HG02642 (cell line): Measurements from ENCODE around the gene STK16.
"Not testable (repeated sequence)": the region's sequence is repeated elsewhere in the genome, so short reads cannot be mapped to it uniquely, and the experiment has no call there.

Experiments
- ATAC-seq: cut with Tn5 transposase; IDR thresholded peaks from one replicate; pipeline ENCODE4 v1.9.1; 2021; ENCODE audit warnings: mild to moderate bottlenecking; ENCODE audit not compliant: unreplicated experiment, poor library complexity

The STK16 gene

DNA sequence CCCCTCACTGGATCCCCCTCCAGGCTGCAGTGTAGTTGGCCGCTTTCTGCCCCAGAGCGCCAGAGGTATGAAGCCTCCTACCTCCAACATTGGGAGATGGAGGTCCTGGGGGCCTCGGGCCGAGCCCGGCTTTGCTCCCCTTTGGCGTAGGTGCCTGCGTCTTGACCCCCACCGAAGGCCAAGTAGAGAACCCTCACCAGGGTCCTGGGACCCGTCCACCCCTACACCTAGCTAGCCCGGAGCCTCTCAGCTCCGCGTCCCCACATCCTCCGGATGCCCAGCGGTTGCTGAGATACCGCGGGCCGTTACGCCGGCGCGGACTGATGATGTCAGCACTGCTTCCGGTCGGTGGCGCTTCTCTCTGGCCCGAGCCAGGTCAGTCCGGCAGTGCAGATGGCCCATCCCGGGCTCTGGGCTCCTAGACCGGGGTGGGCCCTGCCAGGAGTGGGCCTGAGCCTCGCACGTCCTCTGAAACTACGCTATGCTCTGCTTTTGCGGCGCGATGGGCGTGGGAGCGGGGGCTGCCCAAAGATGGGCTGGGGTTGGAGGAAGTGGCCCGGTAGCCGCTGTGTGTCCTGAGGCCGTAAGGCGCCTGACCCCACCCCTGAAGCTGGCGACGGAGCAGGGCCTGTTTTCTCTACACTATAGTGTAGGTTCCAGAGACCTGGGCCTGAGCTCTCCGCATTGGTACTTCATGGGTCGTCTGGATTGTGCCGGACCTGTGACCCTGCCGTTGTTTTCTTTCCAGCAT lies at the start of gene STK16, which contains the start of gene GLB1L:
Gene STK16 (plus strand): TSS at position 332 of the 751 bp plus-strand sequence. CDS start 521 bp downstream, outside the sequence.
Gene GLB1L (minus strand): TSS at position 297 of the 751 bp plus-strand sequence. CDS start 1,871 bp downstream, outside the sequence.
- peak; percentile 73 for ATAC-seq

GRCh38 chr2:219197388-219197787 lies 47.9 kb upstream of the STK16 start:
- ATAC-seq, result no peak

GRCh38 chr2:219198974-219199373 lies 46.3 kb upstream of the STK16 start:
- ATAC-seq, result no peak

GRCh38 chr2:219199470-219200211 lies 45.6 kb upstream of the STK16 start:
- no peak for ATAC-seq

GRCh38 chr2:219200502-219201326 lies 44.6 kb upstream of the STK16 start:
- not testable (repeated sequence) for ATAC-seq

- ATAC-seq, result not testable (repeated sequence)
Measured at GRCh38 chr2:219201331-219201730, 43.9 kb upstream of the STK16 start.

DNA sequence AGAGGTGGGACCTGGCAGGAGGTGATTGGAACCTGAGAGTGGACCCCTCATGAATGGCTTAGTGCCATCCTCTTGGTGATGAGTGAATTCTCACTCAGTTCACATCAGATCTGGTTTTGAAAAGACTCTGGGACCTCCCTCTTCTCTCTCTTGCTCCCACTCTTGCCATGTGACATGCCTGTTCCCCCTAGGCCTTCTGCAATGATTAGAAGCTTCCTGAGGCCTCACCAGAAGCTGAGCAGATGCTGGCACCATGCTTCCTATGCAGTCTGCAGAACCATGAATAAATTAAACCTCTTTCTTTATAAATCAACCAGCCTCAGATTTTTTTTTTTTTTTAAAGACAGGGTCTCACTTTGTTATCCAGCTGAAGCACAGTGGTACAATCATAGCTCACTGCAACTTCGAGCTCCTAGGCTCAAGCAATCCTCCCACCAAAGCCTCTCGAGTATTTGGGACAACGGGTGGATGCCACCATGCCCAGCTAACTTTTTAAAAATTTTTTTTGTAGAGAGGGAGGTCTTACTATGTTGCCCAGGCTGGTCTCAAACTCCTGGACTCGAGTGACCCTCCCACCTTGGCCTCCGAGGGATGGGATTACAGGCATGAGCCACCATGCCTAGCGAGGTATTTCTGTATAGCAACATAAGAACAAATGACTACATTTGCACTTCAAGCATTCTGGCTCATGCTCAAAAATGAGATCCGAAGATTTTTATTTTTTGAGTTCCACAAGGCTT lies 40.7 kb upstream of the STK16 start:
- ATAC-seq, result no peak

- ATAC-seq, result no peak
Measured at GRCh38 chr2:219205165-219205538, 40.1 kb upstream of the STK16 start.

GRCh38 chr2:219205981-219206327 lies 39.3 kb upstream of the STK16 start:
- no peak for ATAC-seq

DNA sequence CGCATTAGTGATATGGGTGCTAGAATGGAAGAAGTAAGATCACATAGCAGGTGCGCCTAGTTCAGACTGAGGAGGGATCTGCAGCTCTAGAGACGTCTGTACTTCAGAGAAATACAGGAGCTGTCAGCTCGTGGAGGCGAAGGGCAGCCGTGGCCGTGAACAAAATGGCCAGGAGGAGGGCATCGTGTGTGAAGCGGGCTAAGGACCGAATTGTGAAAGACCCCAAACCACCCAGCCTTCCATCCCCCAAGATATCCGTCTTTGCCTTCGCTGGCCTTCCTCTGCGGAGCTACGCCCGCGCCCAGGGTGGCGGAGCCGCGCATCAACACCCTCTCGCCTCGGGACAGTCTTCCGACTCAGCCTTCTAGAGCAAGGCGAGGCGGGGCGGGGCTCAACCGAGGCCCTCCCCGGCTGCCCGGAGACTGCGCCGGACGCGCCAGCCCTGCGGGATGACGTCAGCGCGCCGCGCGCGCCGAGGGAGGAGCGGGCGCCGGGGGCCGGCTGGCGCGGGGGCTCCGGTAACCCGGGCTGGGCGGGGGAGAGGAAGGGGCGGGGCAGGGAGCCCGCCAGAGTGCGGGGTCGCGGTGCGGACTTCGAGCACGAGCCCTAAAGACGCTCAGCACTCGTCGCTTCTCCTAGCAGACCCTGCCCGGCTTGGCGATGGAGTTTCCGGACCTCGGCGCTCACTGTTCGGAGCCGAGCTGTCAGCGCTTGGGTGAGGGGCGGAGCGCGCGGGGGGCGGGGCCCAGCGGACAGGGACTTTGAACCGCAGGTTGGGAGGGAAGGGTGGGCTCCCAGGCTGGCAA lies 38.7 kb upstream of the STK16 start, which contains the start of gene ZFAND2B:
Gene ZFAND2B (plus strand): TSS at position 455 of the 806 bp plus-strand sequence. CDS start 206 bp downstream, at position 661.
- peak; percentile 97 for ATAC-seq

DNA sequence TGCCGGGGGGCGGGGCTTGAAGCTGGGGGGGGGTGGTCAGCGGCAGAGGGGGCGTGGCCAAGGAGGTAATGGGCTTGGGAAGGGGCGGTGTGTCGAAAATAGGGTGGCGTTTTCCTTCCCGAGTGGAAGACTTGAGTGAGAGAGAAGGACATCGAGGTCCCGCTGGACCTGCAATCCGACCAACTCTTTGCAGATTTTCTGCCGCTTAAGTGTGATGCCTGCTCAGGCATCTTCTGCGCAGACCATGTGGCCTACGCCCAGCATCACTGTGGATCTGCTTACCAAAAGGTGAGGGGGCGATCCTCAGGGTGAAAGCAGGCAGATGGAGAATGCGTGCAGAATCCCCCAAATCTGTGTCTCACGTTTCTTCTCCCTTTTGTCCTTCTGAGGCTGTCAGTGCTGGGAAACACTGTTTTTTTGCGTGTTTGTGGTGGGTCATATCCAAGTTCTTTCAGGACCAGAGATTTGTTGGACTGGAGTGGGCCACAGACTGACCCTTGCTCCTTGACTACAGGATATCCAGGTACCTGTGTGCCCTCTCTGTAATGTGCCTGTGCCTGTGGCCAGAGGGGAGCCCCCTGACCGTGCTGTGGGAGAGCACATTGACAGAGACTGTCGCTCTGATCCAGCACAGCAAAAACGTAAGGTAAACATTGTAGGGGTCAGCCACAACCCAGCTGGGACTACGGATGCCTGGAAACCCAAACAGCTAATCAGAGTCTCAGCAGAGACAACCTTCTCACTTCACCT lies 38.0 kb upstream of the STK16 start:
- no peak for ATAC-seq

GRCh38 chr2:219207884-219208740 lies 37.2 kb upstream of the STK16 start:
- ATAC-seq, result no peak

DNA sequence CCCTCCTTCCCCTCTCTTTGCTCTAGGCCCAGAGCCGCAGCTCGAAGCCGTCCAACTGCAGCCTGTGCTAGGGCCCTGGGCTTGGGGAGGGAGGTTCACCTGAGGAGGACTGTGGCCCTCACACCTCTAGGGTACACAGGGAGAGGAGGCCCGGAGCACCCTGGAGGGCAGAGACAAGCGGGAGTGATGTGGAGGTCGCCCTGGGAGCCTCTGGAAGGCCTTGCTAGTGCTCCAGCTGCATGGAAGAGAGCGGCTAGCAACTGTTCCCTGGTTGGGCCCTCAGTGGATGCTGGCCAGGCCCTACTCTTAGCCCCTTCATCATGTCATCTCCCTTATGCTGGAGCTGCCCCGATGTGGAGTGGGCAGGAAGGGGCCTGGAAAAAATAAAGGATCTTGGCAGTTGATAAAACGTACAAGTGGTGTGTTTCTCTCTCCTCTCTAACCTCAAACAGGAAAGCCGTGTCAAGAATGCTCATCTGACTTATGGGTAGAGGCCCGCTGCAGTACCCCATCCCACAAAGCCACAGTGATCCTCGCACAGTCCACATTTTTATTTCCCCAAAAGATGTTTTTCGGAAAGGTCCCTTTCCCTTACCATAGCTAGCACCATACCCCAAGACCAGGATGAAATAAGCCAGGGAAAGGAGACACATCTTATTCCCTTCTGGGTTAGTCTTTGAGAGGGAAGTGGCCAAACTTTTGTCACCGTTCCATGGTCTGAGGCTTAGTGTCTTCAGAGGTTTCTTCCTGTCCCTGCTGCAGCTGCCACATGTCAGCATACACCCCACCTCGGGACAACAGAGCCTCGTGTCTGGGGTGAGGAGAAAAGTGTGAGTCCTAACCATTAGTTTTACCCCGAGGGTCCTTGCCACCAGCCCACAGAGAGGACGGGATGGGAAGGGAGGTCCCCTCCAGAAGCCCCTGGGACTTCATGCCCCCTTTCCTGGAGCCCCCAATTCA lies 35.8 kb upstream of the STK16 start:
- no peak for ATAC-seq

GRCh38 chr2:219210196-219210885 lies 34.9 kb upstream of the STK16 start:
- no peak for ATAC-seq

GRCh38 chr2:219210886-219211362 lies 34.4 kb upstream of the STK16 start:
- no peak for ATAC-seq

GRCh38 chr2:219213026-219213415 lies 32.3 kb upstream of the STK16 start:
- no peak for ATAC-seq
